ENCODE measurements around the gene TAS1R2. TPM values are rescaled to one million over a fixed set of nuclear protein-coding genes. Genes with fewer than 3 reads are reported as not detected.
A peak's percentile ranks its signal among the peaks of the same experiment; 100 is the strongest.
"Not testable (repeated sequence)": the region's sequence is repeated elsewhere in the genome, so short reads cannot be mapped to it uniquely, and the experiment has no call there.

Gene TAS1R2
- polyA plus RNA-seq, 1 donor from 2014 or later: not detected

GRCh38 chr1:18878538-18879214, 19.2 kb upstream of the TAS1R2 start:
- H3K27me3 Mint-ChIP-seq: no peaks in the 10 kb centered on the region
- no peak overlapping the region for H3K4me3 Mint-ChIP-seq
- no peak overlapping the region for H3K27ac Mint-ChIP-seq
- no peaks in the 10 kb centered on the region for H3K4me1 Mint-ChIP-seq
- H3K36me3 Mint-ChIP-seq: peaks cover 2% of the 10 kb centered on the region
- H3K9me3 Mint-ChIP-seq: no peaks in the 10 kb centered on the region

DNA sequence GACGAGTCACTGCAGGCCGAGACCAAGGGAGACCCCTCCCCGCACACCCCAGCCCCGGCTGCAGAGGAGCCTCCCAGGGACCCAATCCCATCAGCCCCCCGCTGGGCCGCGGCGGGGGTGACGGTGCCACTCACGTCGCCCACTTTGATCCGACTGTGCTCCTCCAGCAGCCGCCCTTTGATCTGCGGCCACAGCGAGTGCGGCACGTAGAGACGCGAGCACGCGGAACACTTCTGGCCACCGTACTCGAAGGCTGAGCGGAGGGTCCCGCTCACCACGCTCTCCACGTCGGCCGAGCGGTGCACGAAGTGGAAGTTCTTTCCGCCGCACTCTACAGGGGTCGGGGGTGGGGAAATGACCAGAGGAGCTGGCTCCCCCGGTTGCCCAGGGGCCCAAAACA, 17.8 kb upstream of the TAS1R2 start:
- peaks cover 2% of the 10 kb centered on the region for H3K36me3 Mint-ChIP-seq
- H3K27me3 Mint-ChIP-seq: no peaks in the 10 kb centered on the region
- H3K9me3 Mint-ChIP-seq: no peaks in the 10 kb centered on the region
- no peaks in the 10 kb centered on the region for H3K4me1 Mint-ChIP-seq
- H3K27ac Mint-ChIP-seq: no peak overlapping the region
- H3K4me3 Mint-ChIP-seq: no peak overlapping the region

DNA sequence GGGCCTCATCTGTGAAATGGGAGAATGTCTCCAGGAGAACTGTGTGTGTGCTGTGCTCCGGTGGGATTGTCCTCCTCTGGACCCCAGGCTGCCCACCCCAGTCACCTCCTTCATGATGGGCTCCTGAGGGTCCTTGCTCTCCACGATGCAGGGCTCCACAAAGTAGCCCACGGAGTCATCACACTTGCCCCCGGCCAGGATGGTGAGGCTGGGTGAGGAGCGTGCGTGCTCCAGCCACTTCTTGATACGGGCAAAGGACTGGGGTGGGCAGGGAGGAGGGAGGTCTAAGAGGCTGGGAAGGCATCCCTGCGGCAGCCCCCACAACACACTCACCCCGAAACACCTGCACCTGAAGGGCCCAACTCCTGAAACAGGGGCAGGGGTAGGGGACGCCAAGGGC, 16.8 kb upstream of the TAS1R2 start:
- Mint-ChIP-seq H3K9me3 (no peaks in the 10 kb centered on the region), H3K27me3 (no peaks in the 10 kb centered on the region), H3K4me3 (no peak overlapping the region), H3K4me1 (no peaks in the 10 kb centered on the region), H3K27ac (no peak overlapping the region), H3K36me3 (peaks cover 3% of the 10 kb centered on the region)

GRCh38 chr1:18875796-18876128, 16.3 kb upstream of the TAS1R2 start:
- Mint-ChIP-seq H3K4me1 (no peaks in the 10 kb centered on the region), H3K4me3 (no peak overlapping the region), H3K9me3 (no peaks in the 10 kb centered on the region), H3K27ac (no peak overlapping the region), H3K36me3 (peaks cover 4% of the 10 kb centered on the region), H3K27me3 (no peaks in the 10 kb centered on the region)

- Mint-ChIP-seq H3K4me1 (no peaks in the 10 kb centered on the region), H3K4me3 (no peak overlapping the region), H3K27ac (no peak overlapping the region), H3K9me3 (no peaks in the 10 kb centered on the region), H3K36me3 (peaks cover 3% of the 10 kb centered on the region), H3K27me3 (no peaks in the 10 kb centered on the region)
These were observed 15.8 kb upstream of the TAS1R2 start for GRCh38 chr1:18875107-18875795.

GRCh38 chr1:18874600-18874999, 15.1 kb upstream of the TAS1R2 start:
- Mint-ChIP-seq H3K36me3 (peaks cover 3% of the 10 kb centered on the region), H3K4me3 (no peak overlapping the region), H3K27me3 (no peaks in the 10 kb centered on the region)

GRCh38 chr1:18874036-18874435, 14.6 kb upstream of the TAS1R2 start:
- Mint-ChIP-seq H3K27me3 (no peaks in the 10 kb centered on the region), H3K4me3 (no peak overlapping the region), H3K27ac (no peak overlapping the region), H3K36me3 (peaks cover 3% of the 10 kb centered on the region), H3K4me1 (peaks cover 0 to 3% (median 2%) of the 10 kb centered on the region in 3 donors), H3K9me3 (no peaks in the 10 kb centered on the region)

More at GRCh38 chr1:18874600-18874999, 15.1 kb upstream of the TAS1R2 start:
- Mint-ChIP-seq H3K9me3 (no peaks in the 10 kb centered on the region), H3K4me1 (no peaks in the 10 kb centered on the region), H3K27ac (no peak overlapping the region)

DNA sequence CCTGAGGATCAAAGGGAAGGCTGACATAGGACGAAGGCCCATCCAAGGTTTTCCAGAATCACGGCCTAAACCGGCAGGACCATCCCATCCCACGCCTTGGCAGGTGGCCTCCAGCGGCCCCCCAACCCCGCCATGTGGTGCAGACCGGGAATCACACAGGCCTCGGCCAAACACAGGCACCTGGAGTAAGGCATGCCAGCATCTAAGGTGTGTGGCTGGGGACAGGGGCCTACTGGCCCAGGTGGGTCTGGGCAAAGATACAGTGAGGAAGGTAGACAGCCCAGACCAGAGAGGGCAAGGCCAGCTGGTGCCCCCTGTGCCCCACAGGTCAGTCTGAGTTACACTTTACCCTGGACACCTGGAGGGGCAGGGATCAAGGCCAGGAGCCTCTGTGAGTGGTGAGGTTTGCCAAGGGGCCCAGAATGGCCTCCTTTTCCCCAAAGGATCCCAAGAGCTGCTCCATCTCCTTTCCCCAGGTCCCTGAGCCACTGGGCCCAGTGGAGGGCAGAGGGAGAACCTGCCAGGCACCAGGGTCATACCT, 12.7 kb upstream of the TAS1R2 start:
- H3K4me3 Mint-ChIP-seq: no peak overlapping the region
- H3K27ac Mint-ChIP-seq: no peak overlapping the region

GRCh38 chr1:18871401-18872070, 12.1 kb upstream of the TAS1R2 start:
- H3K4me1 Mint-ChIP-seq: peaks cover 0 to 5% (median 3%) of the 10 kb centered on the region in 3 donors

More for the DNA sequence above, 12.7 kb upstream of the TAS1R2 start:
- Mint-ChIP-seq H3K36me3 (peaks cover 3% of the 10 kb centered on the region), H3K4me1 (peaks cover 0 to 5% (median 3%) of the 10 kb centered on the region in 3 donors), H3K27me3 (no peaks in the 10 kb centered on the region), H3K9me3 (no peaks in the 10 kb centered on the region)

GRCh38 chr1:18870957-18871356, 11.5 kb upstream of the TAS1R2 start:
- Mint-ChIP-seq H3K9me3 (no peaks in the 10 kb centered on the region), H3K36me3 (peaks cover 3% of the 10 kb centered on the region), H3K27me3 (peaks cover 5% of the 10 kb centered on the region), H3K27ac (no peak overlapping the region), H3K4me1 (peaks cover 0 to 5% (median 3%) of the 10 kb centered on the region in 3 donors), H3K4me3 (no peak overlapping the region)

More at GRCh38 chr1:18871401-18872070, 12.1 kb upstream of the TAS1R2 start:
- peaks cover 3% of the 10 kb centered on the region for H3K36me3 Mint-ChIP-seq
- H3K9me3 Mint-ChIP-seq: no peaks in the 10 kb centered on the region
- peaks cover 4% of the 10 kb centered on the region for H3K27me3 Mint-ChIP-seq
- H3K27ac Mint-ChIP-seq: no peak overlapping the region
- no peak overlapping the region for H3K4me3 Mint-ChIP-seq

GRCh38 chr1:18870595-18870865, 11.1 kb upstream of the TAS1R2 start:
- H3K4me3 Mint-ChIP-seq, H3K36me3 Mint-ChIP-seq, H3K4me1 Mint-ChIP-seq, H3K9me3 Mint-ChIP-seq, H3K27me3 Mint-ChIP-seq, H3K27ac Mint-ChIP-seq: not testable (repeated sequence)

DNA sequence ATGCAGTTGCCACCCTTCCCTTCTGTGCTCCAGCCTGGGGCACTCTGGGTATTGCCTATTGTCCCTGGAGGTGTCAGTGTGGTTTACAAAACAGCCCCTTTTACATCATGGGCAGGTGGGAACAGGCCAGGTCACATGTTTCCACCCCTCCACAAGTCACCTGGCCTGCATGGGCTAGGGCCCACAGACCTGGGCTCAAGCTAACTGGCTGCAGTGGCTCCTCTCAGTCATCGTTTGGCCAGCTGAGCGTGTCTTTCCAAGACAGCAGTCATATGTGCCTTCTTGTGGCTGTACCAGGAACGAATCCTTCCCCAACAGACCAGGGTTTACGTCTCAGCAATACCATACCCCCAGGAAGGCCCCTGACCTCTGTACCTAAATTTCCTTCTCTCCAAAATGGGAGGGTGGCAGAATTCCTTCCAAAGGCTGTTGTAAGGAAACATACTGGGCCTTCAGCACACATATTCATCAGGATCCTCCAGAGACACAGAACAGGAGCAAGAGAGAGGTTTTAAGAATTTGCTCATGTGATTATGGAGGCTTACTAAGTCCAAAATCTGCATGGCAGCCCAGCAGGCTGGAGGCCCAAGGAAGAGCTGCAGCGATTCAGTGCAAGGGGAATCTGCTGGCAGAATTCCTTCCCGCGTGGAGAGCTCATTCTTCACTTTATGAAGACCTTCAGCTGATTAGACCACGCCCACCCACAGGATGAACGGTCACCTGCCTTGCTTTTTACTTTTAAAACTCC, 10.6 kb upstream of the TAS1R2 start:
- Mint-ChIP-seq H3K9me3 (no peaks in the 10 kb centered on the region), H3K27me3 (peaks cover 9% of the 10 kb centered on the region), H3K4me1 (peaks cover 0 to 5% (median 3%) of the 10 kb centered on the region in 3 donors), H3K36me3 (peaks cover 3% of the 10 kb centered on the region), H3K27ac (no peak overlapping the region), H3K4me3 (peak overlapping the region in 1 of 4 donors; percentile 15)

GRCh38 chr1:18868801-18869424, 9.5 kb upstream of the TAS1R2 start:
- Mint-ChIP-seq H3K4me3 (peak overlapping the region in 1 of 4 donors; percentile 36), H3K4me1 (peaks cover 0 to 5% (median 3%) of the 10 kb centered on the region in 3 donors), H3K27ac (no peak overlapping the region), H3K9me3 (no peaks in the 10 kb centered on the region), H3K36me3 (peaks cover 3% of the 10 kb centered on the region), H3K27me3 (peaks cover 11% of the 10 kb centered on the region)

DNA sequence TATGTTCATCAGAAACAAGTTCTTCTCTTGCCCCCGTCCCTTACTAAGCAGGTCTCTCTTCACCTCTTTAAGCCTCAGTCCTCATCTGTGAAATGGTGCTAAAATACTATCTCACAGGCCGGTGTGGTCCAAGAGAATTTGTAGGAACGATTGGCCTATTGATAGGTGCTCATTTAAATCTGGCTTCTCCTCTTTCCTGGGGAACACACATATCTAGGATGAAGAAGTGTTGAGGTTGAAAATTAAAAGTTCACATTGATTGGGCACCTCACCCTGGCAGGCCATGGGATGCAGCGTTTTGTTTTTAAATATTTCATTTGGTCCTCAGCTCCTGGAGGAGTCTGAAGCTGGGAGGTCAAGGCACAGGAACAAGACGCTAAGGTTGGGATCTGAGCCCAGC, 8.9 kb upstream of the TAS1R2 start:
- no peak overlapping the region for H3K27ac Mint-ChIP-seq
- peaks cover 0 to 5% (median 3%) of the 10 kb centered on the region in 3 donors for H3K4me1 Mint-ChIP-seq
- H3K36me3 Mint-ChIP-seq: peaks cover 3% of the 10 kb centered on the region
- peaks cover 11% of the 10 kb centered on the region for H3K27me3 Mint-ChIP-seq
- H3K4me3 Mint-ChIP-seq: no peak overlapping the region
- H3K9me3 Mint-ChIP-seq: no peaks in the 10 kb centered on the region
